GM21576 (cell line): ENCODE results near the gene SOAT2.

Experiments used
- ATAC-seq: cut with Tn5 transposase; IDR thresholded peaks from one replicate; pipeline ENCODE4 v1.9.1; 2021; ENCODE audit warnings: mild to moderate bottlenecking, moderate library complexity; ENCODE audit not compliant: unreplicated experiment

Gene SOAT2

DNA sequence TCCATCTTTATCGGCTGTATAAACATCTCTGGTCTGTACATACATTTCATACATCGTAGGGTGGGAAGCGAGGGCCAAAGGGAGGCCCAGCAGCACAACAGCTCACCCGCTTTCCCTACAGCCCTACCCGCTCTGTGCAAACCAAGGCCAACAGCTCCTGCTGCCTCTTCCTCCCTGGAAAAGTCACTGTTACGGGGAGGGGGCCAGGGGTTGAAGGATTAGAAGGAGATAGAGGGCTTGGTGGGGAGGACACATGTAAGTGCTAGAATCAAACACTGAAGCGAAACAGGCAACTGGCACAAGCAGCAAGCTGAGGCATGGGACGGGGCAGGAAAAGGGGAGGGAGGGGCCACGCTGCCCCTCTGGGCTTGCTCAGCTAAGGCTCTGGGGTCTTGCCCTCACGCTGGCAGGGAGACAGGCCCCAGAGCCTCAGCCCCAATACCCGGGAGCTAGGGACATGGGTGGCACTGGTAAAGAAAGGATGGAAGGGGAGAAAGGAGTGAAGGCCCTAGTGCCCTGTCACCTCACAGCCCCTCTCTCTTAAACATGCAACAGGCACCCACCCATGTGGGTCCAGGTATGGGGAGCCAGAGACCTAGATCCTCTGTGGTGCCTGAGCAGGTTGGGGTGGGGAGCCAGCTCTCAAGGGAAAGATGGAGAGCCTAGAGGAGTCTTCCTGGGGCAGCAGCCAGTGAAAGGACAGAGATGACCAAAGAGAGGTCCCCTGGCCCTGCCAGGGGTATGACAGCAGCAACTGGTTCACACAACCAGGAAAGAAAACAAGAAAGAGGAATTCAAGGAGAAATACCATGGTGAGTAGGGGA, 38.5 kb upstream of the SOAT2 start:
- ATAC-seq, result no peak

DNA sequence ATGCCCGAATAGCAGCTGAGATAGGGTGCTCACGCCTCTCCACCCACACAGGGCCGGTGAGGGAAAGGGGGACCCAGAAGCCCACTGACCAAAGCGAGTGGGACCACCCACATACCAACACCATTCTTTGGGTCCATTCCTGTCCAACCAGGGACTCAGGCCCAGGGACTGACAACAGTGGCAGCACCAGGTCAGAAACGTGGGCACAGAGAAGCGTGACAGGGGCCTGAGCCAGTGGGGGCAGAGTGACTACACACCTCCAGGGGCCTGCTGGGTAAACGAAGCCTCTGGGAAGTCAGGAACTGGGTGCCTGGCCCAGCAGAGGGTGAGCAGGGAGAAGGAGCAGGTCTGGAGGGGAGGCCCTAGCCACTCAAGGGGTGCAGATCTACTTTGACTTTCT, 37.8 kb upstream of the SOAT2 start:
- ATAC-seq, result no peak

DNA sequence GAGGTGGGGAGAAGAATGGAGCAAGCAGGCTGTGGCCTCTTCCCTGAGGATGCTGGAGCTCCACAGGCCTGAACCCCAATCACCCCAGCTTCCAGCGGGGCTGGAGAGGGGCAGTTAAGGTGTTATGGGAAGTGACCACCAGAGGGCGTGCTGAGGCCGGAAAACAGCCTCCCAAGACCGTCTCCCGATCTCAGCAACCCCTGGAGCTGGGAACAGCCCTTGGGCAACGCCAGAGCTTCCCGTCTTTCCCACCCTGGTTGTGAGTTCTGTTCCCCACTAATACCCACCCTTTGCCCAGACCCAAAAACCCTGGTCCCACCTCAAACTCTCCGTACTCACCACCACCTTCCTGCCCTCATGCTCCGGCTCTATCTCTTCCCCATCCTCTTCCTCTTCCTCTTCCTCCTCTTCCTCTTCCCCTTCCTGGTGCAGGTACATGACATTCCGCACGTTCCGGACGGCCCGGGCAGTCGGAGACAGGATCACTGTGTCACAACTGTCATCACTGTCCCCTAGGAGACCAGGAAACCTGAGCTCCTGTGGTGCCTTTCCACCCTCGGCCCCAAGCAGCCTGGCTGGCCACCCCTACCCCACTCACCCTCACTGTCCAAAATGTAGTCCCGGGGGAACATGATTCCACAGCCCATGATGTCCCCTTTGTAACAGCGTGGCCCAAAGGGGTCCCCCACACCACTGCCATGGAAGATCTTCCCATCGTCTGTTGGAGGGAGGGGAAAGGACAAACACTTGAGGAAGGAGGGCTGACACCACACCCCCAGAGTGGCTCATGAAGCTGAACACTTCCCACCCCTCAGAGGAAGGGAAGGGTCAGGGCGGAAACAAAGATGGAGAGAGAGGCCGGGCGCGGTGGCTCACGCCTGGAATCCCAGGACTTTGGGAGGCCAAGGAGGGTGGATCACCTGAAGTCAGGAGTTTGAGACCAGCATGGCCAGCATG, 37.0 kb upstream of the SOAT2 start:
- no peak for ATAC-seq

DNA sequence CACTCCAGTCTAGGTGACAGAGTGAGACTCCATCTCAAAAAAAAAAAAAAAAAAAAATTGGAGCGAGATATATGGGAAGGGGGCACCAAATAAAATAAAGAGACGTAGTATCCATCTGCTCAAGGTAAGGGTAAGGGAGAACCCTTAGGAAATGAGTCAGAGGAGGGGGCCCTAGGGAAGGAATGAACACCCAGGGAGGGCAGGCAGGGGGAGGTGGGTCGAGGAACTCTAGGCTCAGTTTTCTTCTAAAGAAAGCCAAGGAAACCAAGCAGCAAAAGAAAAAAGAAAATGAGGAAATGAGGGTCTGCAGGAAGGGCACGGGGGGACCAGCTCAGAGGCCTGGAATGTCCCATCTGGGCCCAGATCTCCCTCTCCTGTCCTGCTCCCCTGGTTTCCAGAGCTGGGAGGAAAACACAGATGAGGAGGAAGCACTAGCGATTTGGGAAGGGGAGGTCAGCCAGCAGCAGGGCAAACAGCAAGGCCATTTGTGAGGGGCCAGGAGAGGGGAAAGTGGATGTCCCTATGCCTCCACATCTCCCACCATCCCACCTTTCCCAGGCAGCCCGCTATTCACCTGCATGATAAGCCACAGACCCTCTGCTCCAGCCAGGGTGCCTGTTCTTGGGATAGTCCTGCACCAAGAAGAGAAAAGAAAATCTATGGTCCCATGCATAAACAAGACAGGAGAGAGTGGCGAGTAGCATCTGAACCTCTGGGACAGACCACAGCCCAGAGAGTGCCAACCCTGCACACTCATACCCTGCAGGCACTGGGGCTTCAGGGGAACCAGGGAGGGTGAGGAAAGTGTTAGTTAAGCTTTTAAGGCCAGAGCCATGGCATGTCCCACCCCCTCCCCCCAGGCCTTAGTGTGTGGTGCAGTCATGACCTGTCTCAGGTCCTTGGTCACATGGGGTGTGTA, 36.0 kb upstream of the SOAT2 start:
- no peak for ATAC-seq

DNA sequence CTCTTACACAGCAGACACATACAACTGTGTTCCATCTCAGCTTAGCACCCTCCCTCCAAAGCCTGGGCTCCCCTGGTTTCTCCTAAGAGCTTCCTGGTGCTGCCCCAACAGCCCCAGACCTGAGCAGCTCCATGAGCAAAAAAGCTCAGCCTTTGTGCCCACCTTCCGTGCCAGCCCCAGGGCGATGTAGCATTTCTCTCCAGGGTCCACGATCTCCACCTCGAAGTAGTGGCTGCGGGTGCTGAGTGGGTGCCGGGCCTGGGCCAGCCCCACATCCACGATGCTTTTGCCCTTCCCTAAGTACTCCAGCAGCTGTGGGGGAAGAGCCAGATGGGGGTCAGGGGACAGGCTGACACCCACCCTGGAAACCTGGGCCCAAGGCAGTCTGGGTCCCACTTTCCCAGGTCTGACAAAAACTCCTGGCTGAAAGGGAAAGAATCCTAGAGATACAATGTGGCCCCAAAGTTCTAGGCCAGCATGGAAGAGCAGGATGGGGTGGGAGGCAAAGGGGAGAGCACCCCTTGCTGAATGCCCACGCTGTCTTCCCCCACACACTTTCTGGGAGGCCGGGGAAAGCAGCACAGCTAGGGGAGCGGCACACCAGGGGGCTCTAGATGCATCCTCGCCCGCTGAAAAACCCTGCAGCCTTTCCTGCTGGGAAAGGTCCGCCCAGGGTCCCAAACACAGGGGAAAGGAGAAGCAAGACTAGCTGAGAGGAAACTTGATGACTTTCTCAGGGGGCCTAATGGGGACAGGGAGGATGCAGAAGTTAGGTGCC, 35.1 kb upstream of the SOAT2 start:
- ATAC-seq, result no peak

DNA sequence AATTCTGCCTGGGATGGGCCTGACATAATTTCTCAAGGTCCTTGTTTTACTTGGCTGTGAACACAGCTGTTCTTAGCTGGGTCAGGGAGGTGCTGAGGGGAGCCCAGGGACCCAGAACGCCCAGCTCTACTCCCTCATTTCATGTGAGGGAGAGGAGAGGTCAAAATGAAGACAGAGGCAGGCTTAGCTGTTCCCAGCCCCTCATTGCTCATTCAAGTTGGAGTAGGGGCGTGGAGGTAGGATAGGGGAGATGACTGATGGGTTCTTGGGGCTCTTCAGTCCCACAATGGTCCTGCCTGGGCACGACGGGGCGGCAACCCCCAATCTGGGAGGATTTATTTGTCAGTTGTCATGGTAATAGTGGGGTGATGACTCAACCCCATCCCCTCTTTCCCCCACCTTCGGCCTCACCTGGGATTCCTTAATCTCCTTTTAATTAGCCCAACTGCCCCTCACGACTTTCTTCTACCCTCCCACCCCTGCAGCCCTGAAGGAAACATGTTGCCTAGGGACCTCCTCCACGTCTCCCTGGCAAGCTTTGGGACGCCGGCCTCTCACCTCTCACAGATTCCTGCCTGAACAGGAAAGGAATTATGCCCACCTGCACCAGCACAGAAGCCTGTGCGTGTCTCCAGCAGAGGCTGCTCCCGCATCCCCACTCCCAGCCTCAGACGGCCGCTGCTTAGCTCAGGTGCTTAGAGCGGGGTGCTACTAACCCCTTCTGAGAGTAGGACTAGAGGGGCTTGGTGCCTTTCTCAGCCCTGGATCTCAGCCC, 34.3 kb upstream of the SOAT2 start:
- no peak for ATAC-seq

DNA sequence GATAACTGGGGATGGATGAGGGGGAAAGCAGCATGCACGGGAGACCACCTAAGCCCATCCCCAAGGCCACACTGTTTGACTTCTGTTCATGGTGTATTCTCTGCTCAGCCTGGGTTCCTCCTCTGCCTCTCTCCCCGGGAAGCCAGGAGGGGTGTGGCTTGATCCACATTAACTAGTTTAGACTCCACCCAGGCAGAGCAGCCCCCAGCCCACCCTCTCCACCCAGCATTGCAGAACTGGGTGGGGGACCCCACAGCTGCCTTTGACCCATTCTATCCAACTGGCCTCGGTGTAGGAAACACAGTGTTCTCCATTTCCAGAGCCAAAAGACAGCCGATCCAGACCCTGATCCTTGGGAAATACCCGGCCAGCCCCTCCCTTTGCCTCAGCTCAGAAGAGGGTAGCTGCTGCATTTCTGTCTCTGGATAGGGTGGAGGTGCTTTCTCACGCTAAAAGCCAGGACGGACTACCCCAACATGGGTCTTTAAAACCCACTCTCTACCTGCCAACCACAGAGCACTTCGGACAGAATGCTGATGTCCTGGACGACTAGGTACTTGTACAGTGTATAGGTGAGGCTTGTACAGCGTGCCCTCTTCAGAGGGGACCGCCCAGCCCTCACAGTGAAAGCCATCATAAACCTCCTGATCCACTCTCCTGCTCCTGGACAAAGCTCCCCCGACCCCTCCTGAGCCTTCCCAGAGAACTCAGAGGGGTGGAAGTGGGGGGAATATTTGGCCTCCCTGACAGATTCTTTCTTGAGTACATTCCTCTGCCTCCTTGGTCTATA, 33.5 kb upstream of the SOAT2 start:
- no peak for ATAC-seq

DNA sequence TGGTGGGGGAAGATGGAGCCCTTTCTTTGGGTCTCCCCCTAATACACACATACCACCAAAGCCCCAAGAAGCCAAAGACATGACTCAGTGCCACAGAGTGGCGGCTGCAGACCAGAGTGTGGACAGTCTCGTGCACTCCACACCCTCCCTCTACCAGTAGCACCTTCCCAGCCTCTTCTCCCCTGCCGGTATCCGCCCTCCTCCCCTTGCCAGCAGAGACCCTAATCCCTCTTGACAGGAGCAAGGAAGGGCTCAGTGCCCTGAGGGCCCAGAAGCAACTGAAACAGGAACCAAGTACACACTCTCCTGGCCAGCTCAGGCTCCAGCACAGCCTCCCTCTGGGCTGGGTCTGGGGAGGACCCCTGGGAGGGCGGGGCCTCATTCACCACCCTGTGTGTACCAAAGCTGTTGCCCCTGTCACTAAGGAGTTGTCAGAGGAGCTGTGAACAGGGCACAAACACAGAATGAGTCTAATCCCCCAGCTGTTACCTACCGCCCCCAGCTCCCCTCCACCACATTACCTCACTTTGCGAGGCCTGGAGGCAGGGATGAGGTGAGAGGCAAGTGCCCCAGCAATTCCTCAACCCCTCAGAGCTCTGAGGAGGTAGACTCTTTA, 32.3 kb upstream of the SOAT2 start:
- ATAC-seq, result no peak

DNA sequence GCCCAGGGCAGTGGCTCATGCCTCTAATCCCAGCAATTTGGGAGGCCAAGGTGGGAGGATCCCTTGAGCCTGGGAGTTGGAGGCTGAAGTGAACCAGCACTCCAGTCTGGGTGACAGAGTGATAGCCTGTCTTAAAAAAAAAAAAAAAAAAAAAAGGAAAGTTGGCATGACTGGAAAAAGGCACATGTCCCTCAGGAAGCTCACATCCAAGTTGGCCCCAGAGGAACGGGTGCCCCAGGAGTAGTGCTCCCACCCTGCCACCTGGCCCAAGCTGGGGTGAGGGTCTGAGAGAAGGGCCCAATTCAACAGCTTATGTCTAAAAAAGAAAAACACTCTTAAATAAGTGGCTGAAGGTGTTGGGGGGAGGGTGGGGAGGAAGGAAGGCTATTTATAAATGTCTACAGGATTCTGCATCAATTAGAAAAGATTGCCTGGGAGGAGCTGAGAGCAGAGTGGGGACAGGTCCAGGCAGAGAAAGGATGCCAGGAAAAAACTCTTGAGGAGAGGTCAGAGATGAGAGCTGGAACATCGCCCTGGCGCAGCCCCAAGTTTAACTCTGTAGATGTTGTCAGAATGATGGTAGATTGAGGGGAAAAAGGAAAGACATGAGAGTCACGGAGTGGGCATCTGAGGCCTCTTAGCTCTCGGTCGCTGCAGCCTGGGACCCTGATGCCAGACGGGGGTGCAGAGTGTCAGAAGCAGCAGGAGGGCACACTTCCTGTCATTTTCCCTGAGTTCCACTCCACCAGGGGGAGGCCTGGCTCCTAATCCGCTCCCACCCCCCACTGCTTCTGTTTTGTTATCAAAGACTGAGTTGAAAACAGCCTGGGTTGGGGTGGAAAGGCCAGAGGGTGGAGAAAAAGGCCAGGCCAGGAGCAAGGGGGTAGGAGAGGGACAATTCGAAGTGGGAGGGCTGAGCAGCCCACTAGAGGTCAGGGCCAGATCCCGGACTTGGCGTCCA, 31.4 kb upstream of the SOAT2 start:
- ATAC-seq, result no peak

DNA sequence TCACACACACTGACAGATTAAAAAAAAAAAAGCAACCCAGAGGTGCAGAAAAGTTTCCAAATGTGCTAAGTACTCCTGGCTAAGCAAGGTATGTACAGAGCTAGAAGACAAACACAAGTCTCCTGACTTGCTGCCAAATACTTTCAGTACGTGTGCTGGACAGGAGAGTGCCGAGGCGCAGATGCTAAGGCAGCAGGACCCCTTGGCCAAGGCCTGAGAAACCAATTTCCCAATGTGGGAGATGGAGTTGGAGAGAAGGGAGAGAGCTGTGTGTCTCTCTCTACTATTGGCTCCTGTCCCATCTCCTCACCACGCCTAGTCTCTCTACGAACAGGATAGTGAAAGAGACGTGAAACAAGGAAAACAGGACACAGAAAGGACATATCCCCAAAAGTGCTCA, 29.4 kb upstream of the SOAT2 start:
- ATAC-seq, result no peak

DNA sequence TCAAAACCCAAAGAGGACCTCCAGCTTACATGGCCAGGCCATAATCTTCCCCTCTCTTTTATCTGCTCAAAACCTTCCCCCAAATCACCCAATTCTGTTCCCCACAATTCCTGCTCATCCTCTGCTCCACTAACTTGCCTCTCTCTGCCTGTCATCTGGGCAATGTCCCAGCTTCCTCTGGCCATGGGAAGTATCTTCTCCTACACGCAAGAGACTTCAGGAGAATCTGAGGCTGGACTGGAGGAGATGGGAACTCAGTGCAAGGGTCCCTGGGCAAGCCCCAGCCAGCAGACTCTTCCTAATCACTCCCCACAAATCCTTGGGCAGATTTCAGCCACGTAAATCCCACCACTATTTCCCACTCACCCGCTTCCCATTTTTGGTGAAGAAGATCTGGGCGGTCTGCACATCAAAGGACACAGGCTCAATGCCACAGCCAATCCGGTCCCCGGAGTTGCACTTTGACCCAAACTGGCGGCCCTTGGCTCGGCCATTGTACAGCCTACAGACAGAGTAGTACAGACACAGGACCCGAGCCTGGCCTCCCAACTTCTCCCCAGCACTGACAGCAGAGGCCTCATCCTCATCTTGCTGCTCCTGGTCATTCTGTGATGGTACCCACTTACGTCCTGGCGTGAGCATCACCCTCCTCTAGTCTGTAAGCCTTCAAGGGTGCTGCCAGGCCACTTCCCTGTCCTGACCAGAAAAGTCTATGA, 28.8 kb upstream of the SOAT2 start:
- ATAC-seq, result no peak

DNA sequence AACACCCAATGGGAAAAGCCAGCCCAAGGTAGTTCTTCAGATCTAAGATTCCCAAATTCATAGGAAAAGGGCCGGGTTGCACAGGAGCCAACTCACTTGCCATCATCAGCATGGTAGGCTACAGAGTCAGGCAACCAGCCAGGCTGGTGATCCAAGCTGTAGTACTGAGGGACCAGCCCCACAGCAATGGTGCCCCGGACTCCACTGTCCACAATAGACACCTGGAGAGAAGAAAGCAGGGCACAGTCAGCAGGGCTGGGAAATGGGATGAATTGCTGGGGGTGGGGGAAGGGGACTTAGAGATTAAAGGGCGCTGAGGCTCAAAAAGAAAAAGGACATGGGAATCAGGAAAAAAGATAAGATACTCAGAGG, 28.3 kb upstream of the SOAT2 start:
- no peak for ATAC-seq

DNA sequence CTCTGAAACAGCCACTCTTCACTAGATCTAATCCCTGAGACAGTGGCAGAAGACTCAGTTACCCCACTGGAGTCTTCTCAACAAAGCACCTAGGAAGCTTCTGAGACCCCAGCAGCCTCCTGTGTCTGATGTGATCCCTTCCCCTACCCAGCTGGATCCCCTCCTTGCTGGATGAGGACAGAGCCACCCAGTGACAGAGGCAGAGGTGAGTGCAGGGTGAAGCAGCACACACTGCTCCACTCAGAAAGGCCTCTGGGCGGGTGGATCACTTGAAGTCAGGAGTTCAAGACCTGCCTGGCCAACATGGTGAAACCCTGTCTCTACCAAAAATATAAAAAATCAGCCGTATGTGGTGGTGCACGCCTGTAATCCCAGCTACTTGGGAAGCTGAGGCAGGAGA, 26.8 kb upstream of the SOAT2 start:
- no peak for ATAC-seq

DNA sequence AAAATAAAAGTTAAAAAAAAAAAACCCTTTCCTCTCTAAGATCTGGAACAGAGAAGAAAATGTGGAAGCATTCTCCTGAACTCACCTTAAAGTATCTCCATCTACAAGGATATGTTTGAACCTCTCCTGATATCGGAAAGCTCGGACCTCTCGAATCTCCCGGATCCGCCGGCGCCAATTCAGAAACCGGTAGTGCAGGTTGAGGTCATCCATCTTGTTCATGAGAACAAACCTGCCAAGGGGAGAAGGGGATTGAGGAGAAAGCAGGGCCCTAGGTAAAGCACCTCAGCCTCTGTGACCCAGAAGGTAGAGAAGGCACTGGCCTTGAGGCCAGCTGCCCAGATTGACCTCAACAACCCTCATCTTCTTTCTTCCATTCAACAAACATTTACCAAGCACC, 26.3 kb upstream of the SOAT2 start:
- no peak for ATAC-seq

DNA sequence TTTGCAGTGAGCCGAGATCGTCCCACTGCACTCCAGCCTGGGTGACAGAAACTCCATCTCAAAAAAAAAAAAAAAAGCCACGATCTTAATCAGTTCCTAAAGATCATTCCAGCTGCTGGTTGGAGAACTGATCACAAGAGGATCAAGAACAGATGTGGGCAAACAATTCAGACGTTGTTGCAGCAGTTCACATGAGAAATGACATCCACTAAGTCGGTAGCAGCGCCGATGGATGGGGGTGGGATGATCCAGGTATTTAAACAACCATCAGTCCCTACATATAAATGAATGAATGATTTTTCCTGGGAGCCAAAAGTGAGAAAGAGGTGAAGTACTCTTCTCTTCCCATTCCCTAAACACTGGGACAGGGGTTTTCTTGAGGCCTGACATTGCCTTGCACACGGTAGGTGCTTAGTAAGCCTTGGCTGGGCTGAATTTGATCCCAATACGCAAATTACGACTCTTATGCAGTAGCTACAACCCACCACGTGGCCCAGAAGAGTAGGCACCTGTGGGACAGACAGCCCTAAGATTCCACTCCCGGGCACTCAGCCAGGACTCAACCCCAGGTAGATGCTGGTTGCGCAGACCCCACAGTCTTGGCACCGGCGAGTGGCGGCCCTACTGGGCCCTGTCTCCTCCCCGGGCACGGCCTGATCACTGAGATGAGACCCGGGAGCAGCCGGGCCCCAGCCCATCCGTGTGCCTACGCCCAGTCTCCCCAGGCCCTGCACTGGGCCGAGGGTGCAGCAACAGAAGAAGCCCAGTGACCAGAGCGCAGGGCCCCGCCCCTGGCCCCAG, 24.7 kb upstream of the SOAT2 start:
- no peak for ATAC-seq
